CD4-positive, CD25-positive, alpha-beta regulatory T cell (primary cell): ENCODE results near the gene SEC24C. TPM values are rescaled to one million over a fixed set of nuclear protein-coding genes. Genes with fewer than 3 reads are reported as not detected.

Experiments used
- ATAC-seq, 2 donors: fragments of 150-1000 bp; cut with Tn5 transposase; one replicate each; pipeline ENCODE4 v1.10.0; 2021; ENCODE audit warnings: low read depth in 2 of 2, moderate number of reproducible peaks in 2 of 2, moderate library complexity in 1 of 2
- DNase-seq, 3 donors: peaks; one replicate each; pipeline versions ENCODE4 v3.0.0 to v3.0.0-alpha.2; 2012 to 2022; ENCODE audit warnings: mixed read lengths in 1 of 3
- H3K27ac ChIP-seq: one replicate; pipeline ENCODE4 v1.7.0; 2013; ENCODE audit warnings: mild to moderate bottlenecking, low read length; ENCODE audit not compliant: insufficient read depth, poor library complexity, severe bottlenecking
- H3K27me3 ChIP-seq: one replicate; pipeline ENCODE4 v1.7.0; 2013; ENCODE audit warnings: low read length; ENCODE audit not compliant: control insufficient read depth, insufficient read depth
- H3K36me3 ChIP-seq: one replicate; pipeline ENCODE4 v1.7.0; 2013; ENCODE audit warnings: mild to moderate bottlenecking, low read length, moderate library complexity; ENCODE audit not compliant: control insufficient read depth, insufficient read depth
- H3K4me1 ChIP-seq: 2 replicates; pipeline ENCODE4 v1.7.0; 2013; ENCODE audit warnings: mild to moderate bottlenecking, low read length; ENCODE audit not compliant: insufficient read depth, control insufficient read depth, poor library complexity, severe bottlenecking
- H3K4me3 ChIP-seq: one replicate; pipeline ENCODE4 v1.7.0; 2013; ENCODE audit warnings: low read depth, mild to moderate bottlenecking, low read length, moderate library complexity
- H3K9me3 ChIP-seq, 2 experiments: 1 replicate in 1 of 2; 2 replicates in 1 of 2; pipeline ENCODE4 v1.7.0; 2013; ENCODE audit warnings: low read length in 2 of 2, mild to moderate bottlenecking in 1 of 2, moderate library complexity in 1 of 2; ENCODE audit not compliant: control insufficient read depth in 2 of 2
- H3K27ac Mint-ChIP-seq, 3 donors: one replicate each; pipeline ENCODE4 v1.8.0; 2020 to 2022; ENCODE audit warnings: mild to moderate bottlenecking in 3 of 3, mixed read lengths in 3 of 3, moderate library complexity in 2 of 3
- H3K27me3 Mint-ChIP-seq: one replicate; pipeline ENCODE4 v1.8.0; 2022; ENCODE audit warnings: mild to moderate bottlenecking, mixed read lengths
- H3K36me3 Mint-ChIP-seq: one replicate; pipeline ENCODE4 v1.8.0; 2020; ENCODE audit warnings: mixed read lengths
- H3K4me1 Mint-ChIP-seq, 4 donors: one replicate each; pipeline ENCODE4 v1.8.0; 2020 to 2022; ENCODE audit warnings: mixed read lengths in 4 of 4, mild to moderate bottlenecking in 1 of 4
- H3K4me3 Mint-ChIP-seq, 4 donors: one replicate each; pipeline ENCODE4 v1.8.0; 2020 to 2022; ENCODE audit warnings: mild to moderate bottlenecking in 4 of 4, mixed read lengths in 4 of 4, moderate library complexity in 3 of 4
- H3K9me3 Mint-ChIP-seq, 7 donors: one replicate each; pipeline ENCODE4 v1.8.0; 2020 to 2022; ENCODE audit warnings: mixed read lengths in 7 of 7, mild to moderate bottlenecking in 3 of 7, moderate library complexity in 2 of 7
- polyA plus RNA-seq, 4 donors: library from polyadenylated mRNA; unstranded; fragments of 300-500 nt; fragmentation: Illumina TruSeq; gene quantifications; one replicate each; pipeline ENCODE4 v1.2.3, GENCODE V29; 2021
- total RNA-seq: library from RNA; stranded (reverse); gene quantifications from one replicate; pipeline ENCODE4 v1.2.3, GENCODE V29; 2022

Gene SEC24C
- total and polyA plus RNA-seq, 5 donors from 2014 or later = 30.2 to 78.2 (median 39.3) TPM

- Histone ChIP-seq H3K27me3 (no peaks in the 10 kb centered on the region), H3K4me3 (peak overlapping the region; percentile 37), H3K36me3 (peaks cover 73% of the 10 kb centered on the region), H3K9me3 (no peaks in the 10 kb centered on the region), H3K27ac (no peak overlapping the region), H3K4me1 (peaks cover 38% of the 10 kb centered on the region)
- Mint-ChIP-seq H3K27me3 (peaks cover 4% of the 10 kb centered on the region), H3K36me3 (peaks cover 48% of the 10 kb centered on the region), H3K4me1 (peaks cover 0 to 57% (median 42%) of the 10 kb centered on the region in 4 donors), H3K4me3 (peak overlapping the region in 3 of 4 donors; percentile 54 to 62 (median 56)), H3K27ac (peak overlapping the region; percentile 64 to 73 (median 67)), H3K9me3 (peaks cover 0 to 2% (median 0%) of the 10 kb centered on the region in 7 donors)
- DNase-seq = no peak
- ATAC-seq = no peak
Measured at GRCh38 chr10:73806176-73806950, 62.2 kb downstream of the SEC24C start.

DNA sequence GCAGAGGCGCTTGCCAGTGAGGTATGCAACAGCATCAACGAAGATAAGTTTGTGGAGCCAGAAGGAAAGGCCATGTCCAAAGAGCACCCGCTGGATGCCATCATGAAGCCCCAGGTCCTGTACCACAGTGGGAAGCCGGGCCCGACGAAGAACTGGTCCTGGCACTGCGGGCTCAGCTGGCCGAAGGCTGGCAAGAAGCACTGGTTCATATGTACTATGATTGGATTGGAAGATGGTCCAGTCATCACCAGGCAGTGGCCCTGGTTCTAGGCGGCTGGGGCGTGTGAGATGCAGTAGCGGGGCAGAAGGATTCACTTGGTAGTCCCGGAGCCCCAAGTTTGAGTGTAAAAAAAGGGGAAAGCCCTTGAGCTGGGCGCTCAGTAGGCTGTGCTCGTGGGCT lies 63.3 kb downstream of the SEC24C start:
- Mint-ChIP-seq H3K27ac (no peak overlapping the region), H3K36me3 (peaks cover 48% of the 10 kb centered on the region), H3K9me3 (peaks cover 0 to 2% (median 0%) of the 10 kb centered on the region in 7 donors), H3K4me1 (peaks cover 0 to 57% (median 42%) of the 10 kb centered on the region in 4 donors), H3K4me3 (peak overlapping the region in 3 of 4 donors; percentile 21 to 62 (median 57)), H3K27me3 (peaks cover 4% of the 10 kb centered on the region)
- Histone ChIP-seq H3K27me3 (no peaks in the 10 kb centered on the region), H3K27ac (no peak overlapping the region), H3K4me1 (peaks cover 38% of the 10 kb centered on the region), H3K9me3 (no peaks in the 10 kb centered on the region), H3K36me3 (peaks cover 62% of the 10 kb centered on the region), H3K4me3 (no peak overlapping the region)
- DNase-seq (no peak), ATAC-seq (no peak)

DNA sequence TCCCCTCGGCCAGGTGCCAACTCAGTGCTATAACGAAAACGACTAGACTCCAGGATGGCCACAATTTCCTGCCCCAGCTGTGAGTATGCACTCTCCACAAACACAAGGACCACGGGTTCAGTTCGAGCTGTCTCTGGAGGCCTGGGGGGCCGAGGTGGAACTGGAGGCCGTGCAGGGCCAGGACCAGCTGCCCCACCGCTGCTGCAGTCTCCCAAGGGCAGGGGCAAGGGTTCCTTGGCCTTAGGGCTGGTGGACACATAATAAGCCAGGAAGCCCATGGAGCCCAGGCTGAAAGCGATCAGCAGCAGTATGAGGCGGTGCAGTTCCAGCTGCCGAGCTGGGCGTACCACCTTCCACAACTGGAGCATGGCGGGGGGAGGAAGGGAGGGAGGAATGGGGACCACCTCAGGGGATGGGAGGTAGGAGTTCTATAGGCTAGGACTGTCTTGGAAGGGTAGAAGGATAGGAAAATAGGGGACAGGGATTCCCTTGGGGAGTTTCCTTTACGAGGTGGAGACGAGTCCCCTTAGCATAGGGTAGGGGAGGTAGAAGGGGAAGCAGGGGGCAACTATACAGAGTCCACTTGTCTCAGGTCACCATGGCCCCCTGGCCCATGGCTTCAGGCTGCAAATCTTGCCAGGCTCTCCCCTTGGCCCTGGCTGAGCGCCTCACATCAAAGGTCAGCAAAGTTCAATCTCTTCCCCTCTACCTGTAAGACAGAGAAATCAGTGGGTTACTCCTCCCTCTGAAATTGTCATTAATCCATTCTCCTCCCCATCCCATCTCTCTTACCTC lies 64.0 kb downstream of the SEC24C start:
- Mint-ChIP-seq H3K36me3 (peaks cover 50% of the 10 kb centered on the region), H3K4me1 (peaks cover 0 to 57% (median 45%) of the 10 kb centered on the region in 4 donors), H3K27ac (peak overlapping the region in 2 of 3 donors; percentile 43 to 86), H3K27me3 (peaks cover 4% of the 10 kb centered on the region), H3K9me3 (no peaks in the 10 kb centered on the region), H3K4me3 (peak overlapping the region; percentile 21 to 96 (median 84))
- ATAC-seq (no peak), DNase-seq (no peak)
- peaks cover 58% of the 10 kb centered on the region for H3K36me3 ChIP-seq
- no peak overlapping the region for H3K4me3 ChIP-seq
- H3K27me3 ChIP-seq = no peaks in the 10 kb centered on the region
- no peaks in the 10 kb centered on the region for H3K9me3 ChIP-seq
- H3K27ac ChIP-seq = no peak overlapping the region
- H3K4me1 ChIP-seq = peaks cover 38% of the 10 kb centered on the region

GRCh38 chr10:73809061-73809818 lies 65.1 kb downstream of the SEC24C start:
- DNase-seq (no peak), ATAC-seq (no peak)
- peak overlapping the region; percentile 78 to 94 (median 86) for H3K27ac Mint-ChIP-seq
- H3K27me3 ChIP-seq = no peaks in the 10 kb centered on the region
- no peaks in the 10 kb centered on the region for H3K9me3 ChIP-seq
- H3K4me3 Mint-ChIP-seq = peak overlapping the region; percentile 74 to 96 (median 92)
- H3K4me1 ChIP-seq = peaks cover 38% of the 10 kb centered on the region
- H3K36me3 Mint-ChIP-seq = peaks cover 48% of the 10 kb centered on the region
- no peak overlapping the region for H3K27ac ChIP-seq
- H3K9me3 Mint-ChIP-seq = no peaks in the 10 kb centered on the region
- peaks cover 56% of the 10 kb centered on the region for H3K36me3 ChIP-seq
- H3K4me1 Mint-ChIP-seq = peaks cover 0 to 59% (median 40%) of the 10 kb centered on the region in 4 donors
- H3K4me3 ChIP-seq = peak overlapping the region; percentile 21
- H3K27me3 Mint-ChIP-seq = peaks cover 4% of the 10 kb centered on the region

DNA sequence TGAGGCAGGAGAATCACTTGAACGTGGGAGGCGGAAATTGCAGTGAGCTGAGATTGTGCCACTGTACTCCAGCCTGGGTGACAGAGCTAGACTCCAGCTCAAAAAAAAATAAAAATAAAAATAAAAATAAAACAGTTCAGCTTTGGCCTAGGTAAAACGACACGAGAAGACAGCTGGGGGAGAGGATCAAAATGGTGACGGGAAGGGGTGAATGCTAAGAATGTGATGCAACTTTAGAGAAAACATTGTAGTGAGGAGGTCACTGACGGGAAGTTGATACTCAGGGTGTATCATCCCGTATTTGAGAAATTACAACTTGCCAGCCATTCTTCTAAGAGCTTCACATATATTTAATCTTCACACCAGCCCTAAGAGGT lies 66.2 kb downstream of the SEC24C start:
- Histone ChIP-seq H3K4me3 (peak overlapping the region; percentile 89), H3K9me3 (no peaks in the 10 kb centered on the region), H3K27ac (peak overlapping the region; percentile 92), H3K4me1 (peaks cover 38% of the 10 kb centered on the region), H3K36me3 (peaks cover 51% of the 10 kb centered on the region), H3K27me3 (no peaks in the 10 kb centered on the region)
- ATAC-seq (no peak), DNase-seq (peak in 1 of 3 donors; percentile 45)
- peaks cover 48% of the 10 kb centered on the region for H3K36me3 Mint-ChIP-seq
- H3K4me1 Mint-ChIP-seq = peaks cover 0 to 59% (median 40%) of the 10 kb centered on the region in 4 donors
- no peaks in the 10 kb centered on the region for H3K9me3 Mint-ChIP-seq
- H3K4me3 Mint-ChIP-seq = peak overlapping the region; percentile 91 to 96 (median 93)
- peaks cover 4% of the 10 kb centered on the region for H3K27me3 Mint-ChIP-seq
- peak overlapping the region; percentile 93 to 98 (median 94) for H3K27ac Mint-ChIP-seq

DNA sequence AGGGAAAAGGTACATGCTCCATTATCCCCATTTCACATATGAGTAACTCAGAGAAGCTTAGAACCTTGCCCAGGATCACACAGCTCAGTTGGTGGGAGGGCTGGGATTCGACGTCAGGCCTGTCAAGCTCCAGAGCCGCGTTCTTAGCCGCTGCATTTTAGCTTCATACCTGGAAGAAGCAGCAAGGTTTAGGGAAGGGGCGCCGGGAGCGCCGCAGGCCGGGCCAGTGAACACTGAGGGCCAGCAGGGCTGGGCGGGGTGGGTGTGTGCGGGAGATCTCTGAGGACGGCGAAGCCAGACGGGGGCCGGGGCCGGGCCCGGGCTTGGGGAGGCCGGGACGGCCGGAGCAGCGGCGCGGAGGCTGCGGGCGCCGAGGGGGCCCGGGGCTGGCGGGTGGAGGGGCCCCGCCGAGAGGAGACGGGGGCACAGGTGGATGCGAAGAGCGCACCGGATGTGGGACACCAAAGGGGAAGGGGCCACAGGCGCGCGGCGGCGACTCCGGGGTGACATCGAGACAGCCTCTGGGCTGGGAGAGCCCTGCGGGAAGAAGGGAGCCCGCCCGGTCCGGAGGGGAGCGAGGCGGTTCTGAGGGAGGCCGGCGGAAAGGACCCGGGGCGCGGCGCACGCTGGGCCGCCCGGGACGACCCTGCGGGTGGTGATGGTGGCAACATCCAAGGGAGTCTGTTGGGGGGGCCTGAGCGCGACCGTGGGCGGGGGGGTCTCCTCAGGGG lies 66.7 kb downstream of the SEC24C start:
- Histone ChIP-seq H3K4me1 (peaks cover 38% of the 10 kb centered on the region), H3K9me3 (no peaks in the 10 kb centered on the region), H3K27me3 (no peaks in the 10 kb centered on the region), H3K36me3 (peaks cover 51% of the 10 kb centered on the region), H3K4me3 (peak overlapping the region; percentile 89), H3K27ac (peak overlapping the region; percentile 92)
- Mint-ChIP-seq H3K27me3 (peaks cover 4% of the 10 kb centered on the region), H3K36me3 (peaks cover 45% of the 10 kb centered on the region), H3K9me3 (no peaks in the 10 kb centered on the region), H3K4me3 (peak overlapping the region; percentile 88 to 96 (median 93)), H3K27ac (peak overlapping the region; percentile 93 to 98 (median 94)), H3K4me1 (peaks cover 0 to 56% (median 38%) of the 10 kb centered on the region in 4 donors)
- peak; percentile 55 to 73 (median 72) for DNase-seq
- ATAC-seq = peak; percentile 11 to 20
